HG03060 (cell line): ENCODE results near the gene NCEH1.
"Not testable (repeated sequence)": the region's sequence is repeated elsewhere in the genome, so short reads cannot be mapped to it uniquely, and the experiment has no call there.

Experiments
- ATAC-seq: cut with Tn5 transposase; IDR thresholded peaks from one replicate; pipeline ENCODE4 v1.9.1; 2021; ENCODE audit warnings: low read depth, moderate number of reproducible peaks; ENCODE audit not compliant: unreplicated experiment

Gene NCEH1

DNA sequence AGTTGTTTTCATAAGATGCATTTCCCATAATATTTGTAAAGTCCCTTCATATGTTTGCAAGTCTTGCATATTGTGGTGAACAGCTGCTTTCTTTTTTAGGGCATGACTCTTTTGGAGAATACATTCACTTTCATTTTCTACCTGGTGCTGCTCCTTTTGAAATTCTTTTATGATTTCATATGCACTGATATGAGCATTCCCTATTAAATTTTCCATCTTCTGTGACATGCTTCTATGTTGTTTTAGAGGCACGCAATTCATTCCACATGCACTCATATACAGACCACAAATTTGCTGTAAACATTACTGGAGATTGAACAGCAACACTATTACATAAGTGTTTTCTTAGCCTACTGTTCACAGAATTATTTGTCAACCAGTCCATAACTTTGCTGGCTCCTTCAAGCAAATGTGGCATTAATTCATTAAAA lies 94.8 kb downstream of the NCEH1 start:
- no peak for ATAC-seq

DNA sequence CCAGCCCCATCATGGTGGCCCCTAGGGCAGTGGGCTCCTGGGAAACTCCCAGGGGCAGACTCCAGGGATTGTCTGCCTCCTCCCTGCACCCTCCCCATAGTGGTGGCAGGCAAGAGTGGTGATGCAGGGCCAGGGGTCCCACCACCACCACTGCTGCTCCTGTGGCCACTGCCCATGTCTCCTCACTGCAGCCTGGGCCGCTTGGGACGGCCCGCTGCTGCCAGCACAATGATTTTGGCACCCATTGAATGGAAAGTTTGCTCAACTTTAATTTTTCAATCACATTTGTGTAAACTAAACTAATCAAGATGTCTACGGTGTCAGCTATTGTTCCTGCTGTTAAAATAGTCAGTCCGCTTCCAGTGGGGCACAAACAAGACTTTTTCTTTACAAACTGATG lies 95.6 kb downstream of the NCEH1 start:
- no peak for ATAC-seq

- no peak for ATAC-seq
Observed at GRCh38 chr3:172614340-172615274, 96.3 kb downstream of the NCEH1 start.

GRCh38 chr3:172613845-172614244 lies 97.0 kb downstream of the NCEH1 start:
- no peak for ATAC-seq

DNA sequence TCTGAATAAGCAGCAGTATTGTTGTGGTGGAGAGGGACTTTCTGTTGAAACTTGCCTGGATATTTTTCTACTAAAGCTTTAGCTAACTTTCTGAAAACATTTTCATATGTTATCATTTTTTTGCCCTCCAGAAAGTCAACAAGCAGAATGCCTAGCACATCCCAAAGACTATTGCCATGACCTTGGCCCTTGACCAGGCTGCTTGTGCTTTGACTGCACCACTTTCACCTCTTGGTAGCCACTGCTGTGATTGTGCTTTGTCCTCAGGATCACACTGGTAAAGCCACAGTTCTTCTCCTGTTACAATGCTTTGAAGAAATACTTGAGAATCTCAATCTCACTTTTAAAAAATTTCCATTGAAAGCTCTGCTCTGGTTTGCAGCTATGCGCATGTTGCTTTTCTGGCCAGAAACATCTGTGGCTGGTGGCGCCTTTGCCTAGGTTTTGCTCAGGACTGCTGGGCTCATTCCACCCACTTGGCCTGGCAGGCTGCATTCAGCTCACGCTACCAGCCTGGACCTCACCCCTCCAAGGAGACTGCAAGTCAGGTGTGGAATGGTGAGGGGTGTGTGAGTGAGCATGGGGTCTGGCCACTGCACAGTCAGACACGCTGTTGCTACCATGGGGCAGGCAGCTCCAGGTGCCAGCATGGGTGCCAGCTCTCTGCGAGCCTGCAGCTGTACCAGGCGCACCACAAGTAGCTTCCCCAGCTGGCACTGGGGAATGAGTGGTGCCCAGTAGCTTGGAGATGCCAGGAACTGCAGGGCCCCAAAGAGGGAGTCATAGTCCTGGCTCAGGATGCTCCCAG lies 97.8 kb downstream of the NCEH1 start:
- no peak for ATAC-seq

DNA sequence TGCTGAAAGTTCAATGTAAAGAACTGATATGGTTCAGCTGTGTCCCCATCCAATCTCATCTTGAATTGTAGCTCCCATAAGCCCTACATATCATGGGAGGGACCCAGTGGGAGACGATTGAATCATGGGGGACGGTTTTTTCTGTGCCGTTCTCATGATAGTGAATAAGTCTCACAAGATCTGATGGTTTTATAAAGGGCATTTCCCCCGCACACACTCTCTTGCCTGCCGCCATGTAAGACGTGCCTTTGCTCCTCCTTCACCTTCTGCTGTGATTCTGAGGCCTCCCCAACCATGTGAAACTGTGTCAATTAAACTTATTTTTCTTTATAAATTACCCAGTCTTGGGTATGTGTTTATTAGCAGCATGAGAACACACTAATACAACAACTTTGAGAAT lies 101.1 kb downstream of the NCEH1 start:
- no peak for ATAC-seq

GRCh38 chr3:172608575-172608974 lies 102.3 kb downstream of the NCEH1 start:
- no peak for ATAC-seq

DNA sequence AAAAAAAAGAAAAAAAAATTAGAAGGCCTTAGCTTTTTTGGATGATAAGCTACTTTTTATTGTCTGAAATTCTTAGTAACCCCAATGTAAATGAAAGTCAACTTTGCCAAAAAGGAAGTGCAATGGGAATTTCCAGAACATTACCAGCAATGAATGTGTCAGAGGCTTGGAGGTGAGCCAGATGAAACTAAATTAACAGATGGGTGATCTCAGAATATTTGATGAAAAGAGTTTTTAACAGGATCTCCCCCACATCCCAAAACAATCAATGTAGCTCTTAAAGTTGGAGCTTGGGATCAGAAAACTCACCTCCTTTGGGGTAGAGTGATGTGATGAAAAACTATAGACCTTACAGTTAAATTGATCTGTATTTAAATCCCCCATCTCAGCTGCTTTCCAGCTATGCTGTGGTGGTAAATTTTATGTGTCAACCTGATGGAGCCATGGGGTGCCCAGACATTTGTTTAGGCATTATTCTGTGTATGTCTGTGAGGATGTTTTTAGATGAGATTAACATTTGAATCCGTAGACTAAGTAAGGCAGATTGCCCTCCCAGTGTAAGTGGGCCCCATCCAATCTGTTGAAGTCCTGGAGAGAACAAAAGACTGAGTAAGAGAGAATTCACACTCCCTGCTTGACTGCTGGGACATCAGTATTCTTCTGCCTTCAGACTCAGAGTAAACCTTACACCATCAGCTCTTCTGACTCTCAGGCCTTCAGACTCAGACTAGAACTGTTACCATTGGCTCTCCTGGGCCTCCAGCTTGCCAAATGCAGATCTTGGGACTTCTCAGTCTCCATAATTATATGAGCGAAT lies 103.4 kb downstream of the NCEH1 start:
- no peak for ATAC-seq

GRCh38 chr3:172606021-172606420 lies 104.8 kb downstream of the NCEH1 start:
- ATAC-seq: no peak

DNA sequence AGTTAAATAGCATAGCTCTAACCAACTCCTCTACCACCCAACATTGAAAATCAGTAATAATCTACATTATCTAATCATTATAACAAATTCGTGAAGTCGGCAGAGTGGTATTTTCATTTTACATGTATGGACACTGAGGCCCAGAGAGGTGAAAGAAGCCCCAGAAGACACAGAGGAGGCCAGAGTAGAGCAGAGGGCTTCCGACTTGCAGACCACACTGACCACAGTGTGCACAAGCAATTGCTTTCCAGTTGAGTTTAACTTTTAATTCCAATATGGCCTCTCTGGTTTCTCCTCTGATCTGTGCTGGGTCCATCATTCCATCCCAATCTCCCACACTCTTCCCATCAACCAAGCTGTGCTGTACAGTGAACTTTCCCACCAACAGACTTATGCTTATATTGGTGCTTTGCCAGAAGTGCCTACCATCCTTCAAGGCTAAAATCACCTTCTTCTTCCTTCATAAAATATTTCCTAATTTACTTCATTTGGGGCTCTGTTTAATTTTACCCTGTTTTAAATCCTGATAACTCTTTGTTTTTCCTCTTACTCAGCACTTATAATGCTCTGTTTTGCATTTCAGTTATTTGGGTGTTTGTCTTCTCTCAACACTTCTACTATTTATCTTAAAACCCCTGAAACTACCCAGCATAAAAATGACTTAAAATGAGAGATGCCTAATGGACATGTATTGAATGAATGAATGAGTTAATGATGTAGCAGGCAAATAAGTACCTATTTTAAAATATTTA lies 105.8 kb downstream of the NCEH1 start:
- no peak for ATAC-seq

DNA sequence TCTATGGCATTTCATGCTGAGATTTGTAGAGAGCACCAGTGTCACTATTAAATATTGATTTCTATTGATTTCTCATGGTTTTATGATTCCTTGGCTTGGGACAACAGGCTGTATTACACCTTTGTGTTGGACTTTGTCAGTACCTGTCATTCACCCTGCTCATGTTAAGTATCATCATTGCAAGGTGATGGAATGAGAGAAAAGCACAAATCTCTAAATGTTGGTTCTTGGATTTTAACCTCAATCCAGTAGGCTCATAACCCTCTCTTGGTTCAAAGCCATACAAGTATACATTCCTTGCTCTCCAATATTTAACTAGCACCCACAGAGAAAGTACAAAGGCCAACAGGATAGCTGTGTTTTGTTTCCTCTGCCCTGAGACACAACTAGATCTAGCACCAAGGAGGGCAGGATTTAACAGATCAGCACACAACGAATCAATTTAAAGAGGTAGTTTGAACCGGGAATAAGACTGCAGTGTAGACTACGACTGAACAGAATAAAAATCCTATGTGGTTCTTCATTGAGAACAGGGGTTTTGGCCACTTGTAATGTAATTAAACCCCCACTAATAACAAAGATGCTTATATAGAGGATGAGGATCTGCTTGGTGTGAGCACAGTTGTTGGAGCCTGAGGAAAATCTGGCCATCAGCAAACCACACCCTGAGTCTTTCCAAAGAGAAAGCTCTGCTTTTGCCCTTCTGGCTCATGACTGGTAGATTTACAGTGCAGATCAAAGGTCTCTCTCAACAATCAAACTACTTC lies 109.6 kb downstream of the NCEH1 start:
- ATAC-seq: no peak

DNA sequence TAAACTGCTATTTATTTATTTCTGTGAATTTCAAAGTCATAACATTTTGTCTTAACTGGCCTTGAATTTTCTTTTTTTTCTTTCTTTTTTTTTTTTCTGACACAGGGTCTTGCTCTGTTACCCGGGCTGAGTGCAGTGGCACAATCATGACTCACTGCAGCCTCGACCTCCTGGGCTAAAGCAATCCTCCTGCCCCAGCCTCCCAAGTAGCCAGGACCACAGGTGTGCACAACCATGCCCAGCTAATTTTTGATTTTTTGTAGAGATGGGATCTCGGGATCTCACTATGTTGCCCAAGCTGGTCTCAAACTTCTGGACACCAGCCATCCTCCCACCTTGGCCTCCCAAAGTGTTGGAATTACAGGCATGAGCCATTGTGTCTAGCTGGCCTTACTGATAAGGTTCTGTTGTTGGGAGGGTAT lies 110.2 kb downstream of the NCEH1 start:
- no peak for ATAC-seq

DNA sequence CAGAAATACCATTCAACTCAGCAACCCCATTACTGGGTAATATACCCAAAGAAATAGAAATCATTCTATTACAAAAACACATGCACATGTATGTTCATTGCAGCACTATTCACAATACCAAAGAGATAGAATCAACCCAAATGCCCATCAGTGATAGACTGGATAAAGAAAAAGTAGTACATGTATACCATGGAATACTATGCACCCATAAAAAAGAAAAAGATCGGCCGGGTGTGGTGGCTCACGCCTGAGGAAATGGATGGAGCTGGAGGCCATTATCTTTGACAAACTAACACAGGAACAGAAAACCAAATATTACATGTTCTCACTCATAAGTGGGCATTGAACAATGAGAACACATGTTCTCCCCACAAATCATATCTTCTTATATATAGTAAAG lies 112.0 kb downstream of the NCEH1 start:
- no peak for ATAC-seq

DNA sequence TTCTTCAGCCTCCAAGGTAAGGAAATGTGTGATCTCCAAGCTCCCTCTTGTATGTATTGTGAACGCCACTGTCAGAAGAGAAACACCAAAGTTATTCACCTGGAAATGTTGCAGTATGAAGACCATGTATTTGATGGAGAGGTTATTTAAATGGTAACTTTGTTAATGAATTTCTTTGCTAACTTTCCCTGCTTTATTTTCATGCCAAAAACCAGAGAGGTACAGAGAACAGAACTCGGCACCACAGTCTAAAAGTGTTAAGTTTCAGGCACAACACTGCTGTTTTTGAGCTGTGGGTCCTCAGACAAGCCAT lies 114.5 kb downstream of the NCEH1 start:
- ATAC-seq: no peak

DNA sequence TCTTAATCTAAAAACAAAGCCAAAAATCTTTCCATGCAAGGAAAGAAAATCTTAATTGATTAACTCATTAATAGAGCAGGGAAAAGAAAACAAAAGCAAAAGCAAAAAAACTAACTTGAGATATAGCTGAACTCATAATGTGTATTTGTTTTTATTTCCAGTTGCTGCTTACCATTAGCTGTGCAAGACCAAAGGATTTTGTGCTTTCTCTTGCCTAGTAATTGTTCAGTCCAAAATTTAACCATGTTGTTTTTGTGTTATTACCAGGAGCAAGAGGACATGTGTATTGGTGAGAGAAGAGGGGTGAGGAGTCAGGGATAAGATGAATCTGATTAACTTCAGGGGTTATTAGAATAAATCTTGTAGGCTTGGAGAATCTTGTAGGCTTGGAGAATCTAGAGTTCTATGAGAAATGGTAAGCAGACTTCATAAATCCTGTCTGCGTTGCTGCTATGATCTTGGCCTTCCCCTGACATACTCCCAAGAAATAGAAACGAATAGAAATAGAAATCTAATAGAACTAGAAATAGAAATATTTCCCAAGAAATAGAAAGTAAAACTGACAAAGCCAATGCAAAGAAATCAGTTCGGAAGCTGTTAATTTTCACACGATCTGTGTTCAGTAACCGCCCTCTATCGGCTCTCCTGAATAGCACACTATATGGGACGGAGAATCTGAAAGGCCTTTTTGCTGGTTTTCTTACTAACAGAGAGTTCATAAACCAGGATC lies 115.0 kb downstream of the NCEH1 start:
- ATAC-seq: peak; percentile 31

GRCh38 chr3:172594900-172595663 lies 115.8 kb downstream of the NCEH1 start:
- not testable (repeated sequence) for ATAC-seq

DNA sequence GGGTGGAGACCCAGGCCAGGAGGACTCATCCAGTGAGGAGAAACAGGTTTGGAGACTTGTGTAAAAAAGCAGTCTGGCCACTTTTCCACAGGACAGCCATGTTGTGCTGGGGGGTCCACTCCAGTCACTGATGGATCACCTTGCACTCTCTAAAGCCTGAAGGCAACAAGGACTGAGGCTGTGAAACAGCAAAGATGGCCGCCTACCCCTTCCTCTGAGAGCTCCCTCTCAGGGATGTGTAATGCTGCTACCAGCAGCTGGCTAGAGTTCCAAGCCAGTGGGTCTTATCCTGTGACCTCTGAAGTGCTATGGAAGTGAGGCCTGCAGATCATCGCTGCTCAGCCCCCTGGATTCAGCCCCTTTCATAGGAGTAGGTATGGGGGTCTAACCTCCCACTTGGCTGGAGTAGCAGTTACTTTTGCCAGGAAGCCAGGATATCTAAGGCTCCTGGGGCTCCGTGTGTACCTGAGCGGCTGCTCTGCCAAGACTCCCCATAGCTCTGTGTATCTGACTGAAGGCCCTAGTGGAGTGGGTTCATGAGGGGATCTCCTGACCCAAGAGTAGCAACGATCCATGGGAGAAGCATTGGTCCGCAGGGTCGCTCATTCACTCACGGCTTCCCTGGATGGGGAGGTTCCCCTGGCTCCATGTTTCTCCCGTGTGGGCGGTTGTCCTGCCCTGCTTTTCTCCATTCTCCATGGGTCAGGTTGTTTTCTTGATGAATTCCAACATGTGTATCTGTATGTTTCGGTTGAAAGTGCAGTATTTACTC lies 117.8 kb downstream of the NCEH1 start:
- no peak for ATAC-seq
